Pancreas (tissue), 10 donors: ENCODE results near the gene GGN. TPM values are rescaled to one million over a fixed set of nuclear protein-coding genes. Genes with fewer than 3 reads are reported as not detected.
"Not testable (repeated sequence)": the region's sequence is repeated elsewhere in the genome, so short reads cannot be mapped to it uniquely, and the experiment has no call there.

ENCODE experiments used
- ATAC-seq, 4 donors: fragments of 200-7000 bp; cut with Tn5 transposase; one replicate each; pipeline versions ENCODE4 v1.8.0 to v1.9.1; 2020; ENCODE audit warnings: mild to moderate bottlenecking in 4 of 4, moderate library complexity in 4 of 4
- DNase-seq, 6 donors: peaks; one replicate each; pipeline ENCODE4 v3.0.0-alpha.2; 2020
- FAIRE-seq: peaks from 2 replicates; lab custom pipeline; 2012; peaks lifted over from hg19 to GRCh38; lab: Jason Lieb, UNC
- H3K27ac ChIP-seq, 4 donors: fragments of 200-600 bp; sonication (generic); 1 replicate in 3 of 4; 2 replicates in 1 of 4; pipeline versions ENCODE4 v1.5.0 to v1.8.0; 2020
- H3K27me3 ChIP-seq, 4 donors: fragments of 200-600 bp; one replicate each; pipeline ENCODE4 v1.8.0; 2021
- H3K36me3 ChIP-seq, 3 donors: fragments of 200-600 bp; sonication (generic) in 1 of 3; one replicate each; pipeline versions ENCODE4 v1.5.0 to v1.8.0; 2020 to 2021
- H3K4me1 ChIP-seq, 3 donors: fragments of 200-600 bp; one replicate each; pipeline ENCODE4 v1.8.0; 2021
- H3K4me3 ChIP-seq, 4 donors: fragments of 200-600 bp; sonication (generic) in 2 of 4; one replicate each; pipeline versions ENCODE4 v1.5.0 to v1.8.0; 2020 to 2021
- H3K9me3 ChIP-seq, 4 donors: fragments of 200-600 bp; one replicate each; pipeline ENCODE4 v1.8.0; 2021
- CTCF ChIP-seq, 4 donors: fragments of 200-600 bp; sonication (generic) in 3 of 4; IDR thresholded peaks; one replicate each; pipeline versions ENCODE4 v1.5.0 to v1.8.0; 2021; ENCODE audit warnings: antibody characterized with exemption in 4 of 4
- WGBS, 2 donors: extraction: QIAGEN DNeasy Blood & Tissue Kit; methylation state at CpG; one replicate each; pipeline ENCODE4 v1.1.7; 2013; 5-methylcytosine and 5-hydroxymethylcytosine counted together
- intact Hi-C, 3 donors: fragments of 100-400 bp; cut with DNase I; formaldehyde crosslinking; loops; one replicate each; pipeline versions ENCODE4 v1.11.1 to v1.14.2; 2022
- polyA plus RNA-seq, 2 donors: library from polyadenylated mRNA; stranded (reverse); fragments of 200-250 nt; gene quantifications; one replicate each; pipeline ENCODE4 v1.2.3, GENCODE V29; 2013
- total RNA-seq, 6 donors: library from RNA; stranded (reverse); fragmentation: NEBNext Ultra II Directional in 4 of 6; extraction: Animal tissue kit (Norgen Biotek cat#: 25700) in 4 of 6; gene quantifications; one replicate each; pipeline versions ENCODE4 v1.2.1 to v1.2.4, GENCODE V29; 2021 to 2023
- donor health status: healthy with polysubstance abuse.
- donor health status: DM: no; HTN: no; CAD: no; lungs with moderate emphysema.
- donor health status: DM: no; HTN: no; CAD: no.
- donor health status: control.
- donor health status: control.
- donor health status: Bipolar disorder and iron deficiency.
- donor health status: DM: yes; HTN: yes; CAD: no.
- donor health status: DM: no; HTN: no; CAD: no.
- donor health status: DM: no; HTN: no; CAD: no.
- donor health status: DM: yes; HTN: yes; CAD: no.

The GGN gene
- total and polyA plus RNA-seq, 8 donors, result 0.23 to 2.2 (median 0.29) TPM; not detected in 2

GRCh38 chr19:38430931-38431330 is 43.1 kb upstream of the GGN start:
- H3K27me3 ChIP-seq, result no peaks in the 10 kb centered on the region

GRCh38 chr19:38429811-38430156 is 42.0 kb upstream of the GGN start:
- no peak for TF ChIP-seq CTCF (IDR thresholded peaks at IDR 0.05)
- intact Hi-C loops, result no loop called here
- no peak overlapping the region for H3K4me3 ChIP-seq
- no peaks in the 10 kb centered on the region for H3K9me3 ChIP-seq
- FAIRE-seq (no peak), ATAC-seq (no peak), DNase-seq (no peak)
- no peaks in the 10 kb centered on the region for H3K36me3 ChIP-seq
- no peaks in the 10 kb centered on the region for H3K27me3 ChIP-seq
- no peak overlapping the region for H3K27ac ChIP-seq
- no peaks in the 10 kb centered on the region for H3K4me1 ChIP-seq
- 56 to 58% methylated on average over 2 of the region's 2 CpGs for WGBS, 2 donors

More at GRCh38 chr19:38430931-38431330, 43.1 kb upstream of the GGN start:
- no peaks in the 10 kb centered on the region for H3K4me1 ChIP-seq
- intact Hi-C loops, result no loop called here
- FAIRE-seq, result no peak
- H3K9me3 ChIP-seq, result no peaks in the 10 kb centered on the region
- 71 to 72% methylated on average over 7 of the region's 7 CpGs for WGBS, 2 donors
- no peak for TF ChIP-seq CTCF (IDR thresholded peaks at IDR 0.05)
- DNase-seq, result no peak
- ATAC-seq, result no peak
- no peaks in the 10 kb centered on the region for H3K36me3 ChIP-seq
- H3K27ac ChIP-seq, result no peak overlapping the region
- H3K4me3 ChIP-seq, result no peak overlapping the region

DNA sequence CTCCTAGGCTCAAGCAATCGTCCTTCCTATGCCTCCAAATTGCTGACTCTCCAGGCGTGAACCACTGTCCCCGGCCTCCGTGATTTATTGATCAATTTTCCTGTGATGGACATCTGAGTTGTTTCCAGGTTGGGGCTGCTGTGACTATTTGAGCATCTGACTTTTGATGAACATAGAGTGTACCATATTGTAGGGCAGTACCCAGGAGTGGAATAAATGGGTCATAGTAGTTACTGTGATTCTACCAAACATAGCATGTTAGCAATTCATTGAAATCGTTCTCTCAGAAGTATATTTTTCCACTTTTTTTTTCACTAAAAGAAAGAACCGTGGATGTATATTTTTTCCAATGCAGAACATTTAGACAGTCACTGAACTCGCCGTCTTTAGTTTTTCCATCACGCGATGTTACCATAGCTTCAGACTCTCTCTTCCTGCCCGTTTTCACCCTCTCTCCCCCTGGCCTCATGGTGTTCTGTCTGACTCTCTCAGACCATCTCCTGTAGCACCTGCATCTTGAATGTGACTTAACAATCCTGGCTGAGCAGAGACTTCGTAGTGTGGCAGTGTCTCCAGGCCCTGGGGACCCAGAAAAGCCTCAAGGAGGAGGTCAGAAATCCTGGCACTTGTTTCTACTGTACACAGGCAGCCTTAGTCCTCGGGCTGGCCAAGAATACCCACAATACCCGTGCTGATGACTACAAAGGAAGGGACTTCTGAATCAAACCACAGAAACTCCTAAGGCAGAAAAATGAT is 41.4 kb upstream of the GGN start:
- no peaks in the 10 kb centered on the region for H3K27me3 ChIP-seq
- H3K9me3 ChIP-seq, result no peaks in the 10 kb centered on the region
- WGBS, 2 donors, result 32 to 40% methylated on average over 14 of the region's 14 CpGs
- DNase-seq (no peak), ATAC-seq (no peak), FAIRE-seq (no peak)
- no peak overlapping the region for H3K27ac ChIP-seq
- intact Hi-C loops, result no loop called here
- TF ChIP-seq CTCF (IDR thresholded peaks at IDR 0.05), result no peak
- H3K36me3 ChIP-seq, result no peaks in the 10 kb centered on the region
- no peaks in the 10 kb centered on the region for H3K4me1 ChIP-seq
- H3K4me3 ChIP-seq, result no peak overlapping the region

GRCh38 chr19:38427035-38427677 is 39.3 kb upstream of the GGN start:
- H3K9me3 ChIP-seq, ATAC-seq, H3K27ac ChIP-seq, H3K36me3 ChIP-seq, H3K27me3 ChIP-seq, H3K4me3 ChIP-seq, H3K4me1 ChIP-seq, intact Hi-C loops, DNase-seq, FAIRE-seq: not testable (repeated sequence)
- 59 to 72% methylated on average over 16 to 17 of the region's 17 CpGs for WGBS, 2 donors

- intact Hi-C loops, result no loop called here
- H3K27ac ChIP-seq, result no peak within 1 kb of the TSS
- H3K4me1 ChIP-seq, result no peaks in the 10 kb centered on the region
- WGBS, 2 donors, result 30 to 35% methylated on average over 20 of the region's 20 CpGs
- peak within 1 kb of the TSS in 1 of 4 donors; percentile 27 for H3K4me3 ChIP-seq
- no peak for TF ChIP-seq CTCF (IDR thresholded peaks at IDR 0.05)
- DNase-seq (no peak), ATAC-seq (peak in 2 of 4 donors; percentile 63 to 65), FAIRE-seq (no peak)
- no peaks in the 10 kb centered on the region for H3K27me3 ChIP-seq
- no peaks in the 10 kb centered on the region for H3K9me3 ChIP-seq
- no peaks in the 10 kb centered on the region for H3K36me3 ChIP-seq
Measured at GRCh38 chr19:38425810-38426466, 38.1 kb upstream of the GGN start, which contains the start of gene RASGRP4. Gene RASGRP4 (minus strand): TSS chr19:38426219. CDS start chr19:38426091, 128 bp downstream.
